GM12878 (cell line): ENCODE data around the gene PLEKHG1. TPM values are rescaled to one million over a fixed set of nuclear protein-coding genes. Genes with fewer than 3 reads are reported as not detected.

ENCODE experiments used
- ATAC-seq: fragments of 200-7000 bp; cut with Tn5 transposase; 3 replicates; pipeline ENCODE4 v1.9.1; 2020; ENCODE audit warnings: mild to moderate bottlenecking, moderate library complexity
- BruUV-seq: library from RNA; stranded (reverse); fragments of 400-500 nt; replicated peaks from 2 replicates; lab custom pipeline; 2021; lab: Mats Ljungman, UMichigan
- CTCF ChIA-PET: fragments of 300-600 bp; sonication (Branson Sonifier 250); formaldehyde crosslinking; extraction: SDS; loops from one replicate; lab custom pipeline; 2021; ENCODE audit warnings: inconsistent platforms; lab: Yijun Ruan, JAX
- POLR2A ChIA-PET: fragments of 350-600 bp; formaldehyde crosslinking; extraction: SDS; loops from one replicate; lab custom pipeline; 2021; ENCODE audit warnings: inconsistent platforms; lab: Charles Lee
- RAD21 ChIA-PET: fragments of 300-600 bp; sonication (Branson Sonifier 250); formaldehyde crosslinking; loops from one replicate; lab custom pipeline; 2023; ENCODE audit warnings: antibody characterized with exemption; ENCODE audit not compliant: unreplicated experiment; lab: Charles Lee
- SMC1A ChIA-PET: fragments of 300-600 bp; sonication (Branson Sonifier 250); formaldehyde crosslinking; loops from one replicate; lab custom pipeline; 2023; ENCODE audit not compliant: unreplicated experiment, uncharacterized antibody; lab: Charles Lee
- DNase-seq: peaks from one replicate; pipeline ENCODE4 v3.0.0-alpha.2; 2011; ENCODE audit warnings: low read depth, low spot score
- FAIRE-seq: peaks from 3 replicates; lab custom pipeline; 2011; peaks lifted over from hg19 to GRCh38; lab: Jason Lieb, UNC
- H2AFZ ChIP-seq: 2 replicates; pipeline ENCODE4 v1.6.0; 2011; ENCODE audit warnings: low read depth, low read length, control low read depth; ENCODE audit not compliant: control insufficient read depth
- H3K27ac ChIP-seq: 2 replicates; pipeline ENCODE4 v1.5.1; 2011; ENCODE audit warnings: control low read depth; ENCODE audit not compliant: control insufficient read depth, insufficient read depth
- H3K27me3 ChIP-seq, 2 experiments: replicated peaks in 1 of 2; 2 replicates each; pipeline versions ENCODE4 v1.6.0 to v1.6.1; 2011; ENCODE audit warnings: low read length in 1 of 2; ENCODE audit not compliant: control insufficient read depth in 2 of 2, insufficient read depth in 2 of 2
- H3K36me3 ChIP-seq, 2 experiments: 2 replicates each; pipeline ENCODE4 v1.5.1; 2011; ENCODE audit warnings: low read length in 1 of 2; ENCODE audit not compliant: control insufficient read depth in 2 of 2, insufficient read depth in 2 of 2
- H3K4me1 ChIP-seq: 2 replicates; pipeline ENCODE4 v1.6.1; 2011; ENCODE audit warnings: mild to moderate bottlenecking, low read length, moderate library complexity, mixed read lengths; ENCODE audit not compliant: control insufficient read depth, insufficient read depth
- H3K4me2 ChIP-seq: 2 replicates; pipeline ENCODE4 v1.6.0; 2011; ENCODE audit warnings: control low read depth; ENCODE audit not compliant: control insufficient read depth, insufficient read depth
- H3K4me3 ChIP-seq: fragments of 200-600 bp; sonication (generic); 2 replicates; pipeline ENCODE4 v1.5.1; 2016
- H3K79me2 ChIP-seq: 2 replicates; pipeline ENCODE4 v1.6.0; 2011; ENCODE audit warnings: low read length; ENCODE audit not compliant: control insufficient read depth, insufficient read depth
- H3K9ac ChIP-seq: 2 replicates; pipeline ENCODE4 v1.8.0; 2011; ENCODE audit warnings: low read length, control low read depth, mixed read lengths; ENCODE audit not compliant: control insufficient read depth, insufficient read depth
- H3K9me3 ChIP-seq: replicated peaks from 3 replicates; pipeline ENCODE4 v1.5.1; 2011; ENCODE audit warnings: mild to moderate bottlenecking, low read length; ENCODE audit not compliant: control insufficient read depth, insufficient read depth
- H4K20me1 ChIP-seq: 2 replicates; pipeline ENCODE4 v1.6.0; 2011; ENCODE audit not compliant: control insufficient read depth, insufficient read depth
- BMI1 ChIP-seq: fragments of 450-650 bp; IDR thresholded peaks from 2 replicates; pipeline ENCODE4 v1.6.1; 2016; ENCODE audit warnings: mild to moderate bottlenecking, moderate library complexity, borderline replicate concordance
- CBFB ChIP-seq: IDR thresholded peaks from 2 replicates; pipeline ENCODE4 v1.6.1; 2016; ENCODE audit warnings: antibody characterized with exemption, low read depth
- KLF5 ChIP-seq: fragments of 450-650 bp; IDR thresholded peaks from 2 replicates; pipeline ENCODE4 v1.6.1; 2014; ENCODE audit warnings: mild to moderate bottlenecking; ENCODE audit not compliant: partially characterized antibody
- ZNF687 ChIP-seq: fragments of 450-650 bp; IDR thresholded peaks from 2 replicates; pipeline ENCODE4 v1.6.1; 2017; ENCODE audit warnings: mild to moderate bottlenecking, moderate library complexity
- WGBS: methylation state at CpG from one replicate; pipeline ENCODE4 v1.1.6; 2016; ENCODE audit warnings: low lambda C conversion rate; ENCODE audit not compliant: insufficient replicate concordance, insufficient coverage; ENCODE audit errors: missing lambda C conversion rate; 5-methylcytosine and 5-hydroxymethylcytosine counted together
- in situ Hi-C: fragments of 300-500 bp; cut with MboI; formaldehyde crosslinking; loops from 9 replicates; pipeline ENCODE4 v1.14.3; 2018; ENCODE audit warnings: mixed read lengths
- intact Hi-C: fragments of 100-400 bp; cut with micrococcal nuclease; formaldehyde crosslinking; loops from one replicate; pipeline ENCODE4 v1.14.2; 2022; ENCODE audit not compliant: unreplicated experiment
- polyA plus RNA-seq, 11 experiments: library from polyadenylated mRNA; depleted of rRNA in 4 of 11; unstranded in 6 of 11; stranded (reverse) in 5 of 11; fragments of >200 nt; fragmentation: Nextera tagmentation in 4 of 11; fragmentation: Illumina TruSeq in 1 of 11; extraction: Ambion mirVana in 4 of 11; extraction: Trizol in 1 of 11; gene quantifications; 1 replicate in 1 of 11; 2 replicates in 10 of 11; pipeline versions ENCODE4 v1.2.1 to v1.2.3, GENCODE V29; 2011 to 2016; ENCODE audit warnings: inconsistent platforms in 2 of 11, missing spikeins in 2 of 11, low read depth in 1 of 11
- total RNA-seq, 4 experiments: library from RNA; depleted of rRNA in 3 of 4; stranded (reverse); fragments of >200 nt in 3 of 4; fragmentation: Illumina TruSeq in 1 of 4; extraction: Trizol in 1 of 4; gene quantifications; 2 replicates each; pipeline versions ENCODE4 v1.2.1 to v1.2.3, GENCODE V29; 2013 to 2021

The PLEKHG1 gene
- total and polyA plus RNA-seq, 10 of the 15 experiments (the other 5 are each of a cell fraction or from before 2014, with no cell fraction given), result 0.77 to 17.2 (median 4.9) TPM

- H3K9ac ChIP-seq, result no peak overlapping the region
- WGBS, result 86% methylated on average over 1 of the region's 1 CpG
- BruUV-seq, result no TSS peak
- in situ Hi-C loops, result no loop called here
- ATAC-seq (no peak), FAIRE-seq (no peak), DNase-seq (no peak)
- no peak overlapping the region for H3K4me3 ChIP-seq
- no peaks in the 10 kb centered on the region; a peak in 1 of 4 replicates for H3K36me3 ChIP-seq
- peaks cover 34% of the 10 kb centered on the region for H3K4me1 ChIP-seq
- peak overlapping the region; percentile 27 for H3K4me2 ChIP-seq
- H3K9me3 ChIP-seq, result no peaks in the 10 kb centered on the region
- TF ChIP-seq CBFB (no peak), BMI1 (0 out of 2 replicates have a peak, but pooled peaks have one; percentile 18), ZNF687 (0 out of 2 replicates have a peak, but pooled peaks have one; percentile 21), KLF5 (no peak)
- H4K20me1 ChIP-seq, result no peaks in the 10 kb centered on the region
- H3K79me2 ChIP-seq, result peaks cover 30% of the 10 kb centered on the region
- H2AFZ ChIP-seq, result no peak overlapping the region
- peak overlapping the region; percentile 57; the same call in 1 of the 2 replicates for H3K27ac ChIP-seq
- SMC1A ChIA-PET, result interaction anchor here (0.6 to 8.2 kb wide), 17 partner anchors 12 to 220 kb away, joined by 3 to 52 read pairs (median 5); partner anchors contain the start of gene PLEKHG1
- RAD21 ChIA-PET, result interaction anchor here (0.7 to 8.9 kb wide), 11 partner anchors 12 to 219 kb away, joined by 3 to 73 read pairs (median 4); partner anchors contain the start of gene PLEKHG1
- no peaks in the 10 kb centered on the region for H3K27me3 ChIP-seq
- CTCF ChIA-PET, result interaction anchor here (0.6 to 4.1 kb wide), 6 partner anchors 19 to 220 kb away, joined by 3 to 15 read pairs (median 5); partner anchors contain the start of gene PLEKHG1
- POLR2A ChIA-PET, result interaction anchor here (1.6 to 2.0 kb wide), 2 partner anchors 39 to 81 kb away, joined by 6 to 8 read pairs; partner anchors contain the start of gene PLEKHG1
- intact Hi-C loops, result loop anchor here (5.0 kb wide), 1 partner anchor 54 kb away; no protein-coding TSS in a partner anchor
Observed at GRCh38 chr6:150638267-150638666, 38.6 kb downstream of the PLEKHG1 start.
